AG10803 (cell line): ENCODE data around the gene APBA2.

Experiments used
- DNase-seq: peaks from one replicate; pipeline ENCODE4 v3.0.0; 2010; ENCODE audit warnings: low read depth
- H3K4me3 ChIP-seq: 2 replicates; pipeline ENCODE4 v1.5.1; 2011; ENCODE audit warnings: mild to moderate bottlenecking, low read length, control low read depth
- CTCF ChIP-seq: conservative IDR thresholded peaks from 2 replicates; pipeline ENCODE4 v1.5.1; 2011; ENCODE audit warnings: mild to moderate bottlenecking, low read length, control low read depth, inconsistent platforms

Gene APBA2

GRCh38 chr15:28934645-28935044, 48.9 kb downstream of the APBA2 start:
- H3K4me3 ChIP-seq = no peak overlapping the region
- no peak for TF ChIP-seq CTCF
- no peak for DNase-seq

- DNase-seq = no peak
- no peak for TF ChIP-seq CTCF
- no peak overlapping the region for H3K4me3 ChIP-seq
These were observed 49.5 kb downstream of the APBA2 start for GRCh38 chr15:28935316-28935715.

DNA sequence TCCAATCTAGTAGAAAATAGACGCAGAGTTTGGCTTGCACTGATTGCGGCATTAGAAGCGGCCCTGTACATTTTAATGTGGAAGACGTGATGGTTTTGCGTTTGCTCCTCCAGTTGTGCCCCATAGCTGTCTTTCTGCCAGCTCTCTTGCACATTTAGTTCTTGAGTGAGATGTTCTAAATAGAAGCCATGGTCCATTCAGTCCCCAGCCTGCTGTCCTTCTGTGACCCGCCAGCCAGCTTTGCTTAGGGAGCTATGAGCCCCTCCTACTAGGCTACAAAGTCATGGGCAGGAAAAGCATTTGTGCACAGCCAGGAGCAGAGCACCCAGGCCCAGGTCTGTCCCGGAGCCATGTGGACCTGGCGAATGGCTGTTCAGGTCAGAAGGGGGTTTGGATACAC, 50.3 kb downstream of the APBA2 start:
- no peak overlapping the region for H3K4me3 ChIP-seq
- DNase-seq = no peak
- TF ChIP-seq CTCF = no peak

DNA sequence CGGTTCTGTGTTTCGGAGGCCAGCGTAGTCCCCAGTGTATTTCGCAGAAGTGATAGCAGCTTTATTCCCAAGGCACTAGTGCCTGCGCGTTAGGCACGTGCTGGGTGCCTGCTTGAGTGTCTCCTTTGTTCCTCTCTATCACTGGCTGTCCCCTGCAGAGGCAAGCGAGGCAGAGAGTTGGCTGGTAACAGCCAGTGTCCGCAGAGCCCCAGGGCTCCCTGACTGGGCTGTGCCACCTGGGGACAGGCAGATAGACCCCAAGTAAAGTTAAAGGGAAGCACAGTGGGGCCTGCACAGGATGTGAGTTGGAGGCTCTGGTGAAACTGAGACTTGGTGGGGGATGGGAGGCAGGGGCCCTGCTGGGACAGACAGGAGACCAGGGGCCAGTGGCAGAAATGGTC, 50.7 kb downstream of the APBA2 start:
- no peak for DNase-seq
- H3K4me3 ChIP-seq = no peak overlapping the region
- no peak for TF ChIP-seq CTCF

DNA sequence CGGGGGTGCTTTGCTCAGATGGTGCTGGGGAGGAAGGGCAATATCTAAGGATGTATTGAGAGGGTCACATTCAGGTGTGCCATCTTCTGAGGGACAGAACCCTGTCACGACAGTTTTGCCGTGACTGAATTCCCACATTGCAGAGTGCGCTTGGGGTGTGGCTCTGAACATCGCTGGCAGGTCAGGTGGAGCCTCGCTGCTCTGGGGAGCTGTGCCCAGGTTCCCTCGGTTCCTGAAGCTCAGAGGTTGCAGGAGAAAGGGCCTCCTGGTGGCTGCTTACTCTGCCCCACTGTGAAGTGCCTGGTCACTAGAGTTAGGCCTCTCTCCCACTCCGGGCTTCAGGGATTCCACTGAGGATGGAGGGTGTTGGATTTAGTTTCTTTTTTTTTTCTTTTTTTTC, 51.5 kb downstream of the APBA2 start:
- no peak for DNase-seq
- TF ChIP-seq CTCF = no peak
- no peak overlapping the region for H3K4me3 ChIP-seq

- no peak for DNase-seq
- no peak overlapping the region for H3K4me3 ChIP-seq
- no peak for TF ChIP-seq CTCF
These were observed 56.3 kb downstream of the APBA2 start for GRCh38 chr15:28942046-28942445.

DNA sequence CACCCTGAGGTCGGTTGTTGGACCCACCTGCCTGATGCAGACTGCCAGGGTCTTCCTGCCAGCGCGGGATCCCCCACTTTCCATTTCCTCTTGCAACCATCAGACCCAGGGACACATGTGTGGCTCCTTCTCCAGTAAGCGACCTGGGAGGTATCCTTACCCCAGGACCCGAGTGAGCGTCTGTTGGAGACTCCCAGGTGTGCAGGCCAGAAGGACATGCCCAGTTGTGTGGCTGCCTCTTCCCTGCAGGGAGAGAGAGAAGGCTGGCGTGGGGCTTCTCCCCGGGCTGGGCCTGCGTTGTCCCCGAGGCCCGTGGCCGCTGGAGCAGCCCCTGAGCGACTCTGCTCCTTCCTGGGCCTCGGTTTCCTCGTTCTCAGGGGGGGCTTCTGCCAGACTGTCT, 56.8 kb downstream of the APBA2 start:
- no peak overlapping the region for H3K4me3 ChIP-seq
- TF ChIP-seq CTCF = no peak
- DNase-seq = no peak
